ENCODE data around the gene B3GALNT2.

B3GALNT2 gene

DNA sequence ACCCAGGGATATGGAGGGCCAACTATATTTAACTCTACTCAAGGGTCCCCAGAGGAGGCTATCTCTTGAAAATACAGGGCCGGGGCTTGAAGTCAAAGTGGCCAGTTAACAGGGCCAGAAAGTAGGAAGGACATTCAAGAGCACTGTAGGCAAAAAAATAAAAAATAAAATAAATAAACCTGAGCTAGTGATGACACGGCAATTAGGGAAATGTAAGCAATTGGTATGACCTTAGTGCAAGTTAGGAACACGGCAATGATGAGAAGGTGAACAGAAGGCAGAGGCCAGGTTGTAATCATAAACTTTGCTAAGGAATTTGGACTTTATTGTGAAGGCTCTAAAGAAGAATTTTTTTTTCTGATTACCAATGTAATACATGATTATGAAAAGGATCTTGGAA is 3.4 kb upstream of the B3GALNT2 start:
- Histone ChIP-seq H3K18ac (ENCODE audit: low read depth in 1 of 2, low read length in 2 of 2) (no peak overlapping the region), H3K14ac (ENCODE audit: low read length in 2 of 2) (no peak overlapping the region), H2AK5ac (ENCODE audit: low read length, severe bottlenecking) (no peak overlapping the region), H4K91ac (ENCODE audit: low read length) (no peak overlapping the region), H2BK15ac (ENCODE audit: low read depth, poor library complexity, severe bottlenecking) (no peak overlapping the region), H3K9me3 (ENCODE audit: control insufficient read depth, low read length) (no peaks in the 10 kb centered on the region), H4K8ac (ENCODE audit: low read length) (no peak overlapping the region), H2BK12ac (ENCODE audit: low read length in 2 of 2) (no peak overlapping the region), H2BK120ac (ENCODE audit: low read depth, low read length) (no peak overlapping the region), H3K27ac (ENCODE audit: low read length, poor library complexity, severe bottlenecking) (no peak overlapping the region), H3K4me1 (ENCODE audit: control insufficient read depth, insufficient read depth, low read depth, low read length) (no peaks in the 10 kb centered on the region), H3K36me3 (ENCODE audit: control insufficient read depth in 1 of 2, insufficient read depth in 2 of 2, low read depth in 1 of 2, low read length in 2 of 2) (no peaks in the 10 kb centered on the region), H3K79me1 (replicated peaks; ENCODE audit: low read length, poor library complexity, severe bottlenecking) (no peaks in the 10 kb centered on the region), H3K27me3 (ENCODE audit: control insufficient read depth in 1 of 2, insufficient read depth in 1 of 2, low read length in 2 of 2) (no peaks in the 10 kb centered on the region), H3K4me3 (ENCODE audit: insufficient read depth in 1 of 2, low read depth in 1 of 2, low read length in 2 of 2) (no peak overlapping the region), H3K4me2 (ENCODE audit: low read length, poor library complexity, severe bottlenecking) (no peak overlapping the region), H2AFZ (ENCODE audit: low read depth, low read length) (no peak overlapping the region), H3K23ac (ENCODE audit: low read length in 2 of 2) (no peak overlapping the region), H3K4ac (ENCODE audit: low read depth in 1 of 2, low read length in 2 of 2) (no peak overlapping the region), H2BK5ac (ENCODE audit: low read depth, low read length, poor library complexity, severe bottlenecking) (no peak overlapping the region), H3K9ac (ENCODE audit: low read length) (no peak overlapping the region)
- DNase-seq, result no peak
- 78% methylated on average over 3 of the region's 3 CpGs for WGBS

DNA sequence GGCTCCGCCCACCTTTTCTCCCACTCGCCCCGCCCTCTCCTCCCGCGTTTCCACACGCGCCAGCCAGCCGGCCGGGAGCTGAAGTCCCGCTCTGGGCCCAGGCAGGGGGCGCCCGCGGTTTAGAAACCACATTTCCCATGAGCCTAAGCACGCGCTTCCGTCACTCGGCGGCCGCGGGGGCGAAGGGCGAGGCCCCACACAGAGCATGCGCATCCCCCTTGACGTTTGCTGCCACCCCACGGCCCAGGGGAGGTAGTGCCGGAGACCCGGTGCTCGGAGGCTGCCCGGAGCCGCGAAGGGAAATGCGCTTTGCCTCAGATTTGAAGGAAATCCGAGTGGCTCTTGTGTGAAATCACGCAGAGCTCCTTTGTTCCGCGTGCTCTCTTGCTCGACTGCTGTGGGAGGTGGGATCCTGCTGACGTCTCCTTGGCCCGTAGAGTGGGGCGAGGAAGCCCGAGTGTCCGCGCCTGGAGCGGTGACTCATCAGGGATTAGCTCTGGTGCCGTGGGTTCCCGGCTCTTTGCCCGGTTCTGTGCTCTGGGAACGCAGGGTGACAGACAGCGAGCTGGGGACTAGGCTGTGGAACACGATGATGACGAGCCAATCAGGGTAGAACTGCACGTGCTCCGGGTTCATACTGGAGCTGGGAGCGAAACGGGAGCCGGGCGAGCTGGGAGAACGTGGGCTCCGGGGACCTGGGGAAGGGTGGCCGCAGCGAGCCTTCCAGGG is 406 bp upstream of the B3GALNT2 start:
- H3K9ac ChIP-seq (ENCODE audit: low read length), result peak overlapping the region; percentile 96
- H4K8ac ChIP-seq (ENCODE audit: low read length), result peak overlapping the region; percentile 87
- under 1% methylated on average over 61 of the region's 61 CpGs for WGBS
- H2BK15ac ChIP-seq (ENCODE audit: low read depth, poor library complexity, severe bottlenecking), result peak overlapping the region; percentile 97
- no peak overlapping the region for H2AK5ac ChIP-seq (ENCODE audit: low read length, severe bottlenecking)
- H4K91ac ChIP-seq (ENCODE audit: low read length), result peak overlapping the region; percentile 93
- H3K4me3 ChIP-seq (ENCODE audit: insufficient read depth in 1 of 2, low read depth in 1 of 2, low read length in 2 of 2), result peak overlapping the region; percentile 97 to 99
- H3K4me1 ChIP-seq (ENCODE audit: control insufficient read depth, insufficient read depth, low read depth, low read length), result no peaks in the 10 kb centered on the region
- H3K36me3 ChIP-seq (ENCODE audit: control insufficient read depth in 1 of 2, insufficient read depth in 2 of 2, low read depth in 1 of 2, low read length in 2 of 2), result no peaks in the 10 kb centered on the region
- peak overlapping the region; percentile 20 to 37 for H2BK12ac ChIP-seq (ENCODE audit: low read length in 2 of 2)
- H2AFZ ChIP-seq (ENCODE audit: low read depth, low read length), result peak overlapping the region; percentile 96
- peak overlapping the region in 1 of 2 experiments; percentile 71 for H3K4ac ChIP-seq (ENCODE audit: low read depth in 1 of 2, low read length in 2 of 2)
- H2BK5ac ChIP-seq (ENCODE audit: low read depth, low read length, poor library complexity, severe bottlenecking), result peak overlapping the region; percentile 34
- peak overlapping the region; percentile 95 for H3K27ac ChIP-seq (ENCODE audit: low read length, poor library complexity, severe bottlenecking)
- peak overlapping the region; percentile 90 for H2BK120ac ChIP-seq (ENCODE audit: low read depth, low read length)
- H3K23ac ChIP-seq (ENCODE audit: low read length in 2 of 2), result peak overlapping the region in 1 of 2 experiments; percentile 84
- peak overlapping the region; percentile 82 to 93 for H3K18ac ChIP-seq (ENCODE audit: low read depth in 1 of 2, low read length in 2 of 2)
- DNase-seq, result peak; percentile 99
- peak overlapping the region; percentile 81 for H3K4me2 ChIP-seq (ENCODE audit: low read length, poor library complexity, severe bottlenecking)
- H3K14ac ChIP-seq (ENCODE audit: low read length in 2 of 2), result peak overlapping the region in 1 of 2 experiments; percentile 89
- H3K27me3 ChIP-seq (ENCODE audit: control insufficient read depth in 1 of 2, insufficient read depth in 1 of 2, low read length in 2 of 2), result no peaks in the 10 kb centered on the region
- no peaks in the 10 kb centered on the region for H3K9me3 ChIP-seq (ENCODE audit: control insufficient read depth, low read length)
- H3K79me1 ChIP-seq (replicated peaks; ENCODE audit: low read length, poor library complexity, severe bottlenecking), result peaks cover 1% of the 10 kb centered on the region

DNA sequence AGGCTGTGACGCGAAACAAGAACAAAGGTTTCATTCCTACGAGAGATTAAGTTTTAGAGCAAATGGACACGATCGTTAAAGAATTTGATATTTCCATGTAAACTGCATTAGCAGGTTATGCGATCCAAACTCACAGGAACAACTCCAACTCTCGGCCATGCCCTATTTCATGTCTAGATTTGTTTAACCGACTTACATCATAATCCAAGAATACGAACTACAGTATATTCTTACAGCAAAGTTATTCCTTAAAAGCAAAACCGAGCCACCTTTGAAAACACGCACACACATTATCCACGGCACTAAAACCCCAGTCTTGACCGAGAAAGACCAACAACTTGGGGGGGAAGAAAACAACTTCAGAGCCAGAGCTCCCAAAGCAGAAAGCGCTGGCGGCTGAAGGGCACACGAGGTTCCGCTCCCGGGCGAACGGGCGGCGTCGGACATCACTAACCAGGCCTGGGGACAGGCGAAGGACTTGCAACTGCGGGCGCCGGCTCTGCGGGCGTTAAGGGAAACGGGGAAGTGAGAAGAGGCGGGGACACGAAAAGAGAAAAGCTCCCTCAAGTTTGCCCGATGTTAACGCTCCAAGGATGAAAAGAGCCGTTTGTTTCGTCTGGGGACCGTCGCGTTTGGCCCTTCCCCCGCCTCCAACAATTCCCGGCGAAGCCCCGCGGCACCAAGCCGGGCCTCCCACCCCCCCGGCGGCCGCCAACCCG is 690 bp downstream of the B3GALNT2 start:
- peak; percentile 72 for DNase-seq
- peak overlapping the region; percentile 78 to 89 for H3K18ac ChIP-seq (ENCODE audit: low read depth in 1 of 2, low read length in 2 of 2)
- H3K9me3 ChIP-seq (ENCODE audit: control insufficient read depth, low read length), result no peaks in the 10 kb centered on the region
- H3K4ac ChIP-seq (ENCODE audit: low read depth in 1 of 2, low read length in 2 of 2), result no peak overlapping the region
- H3K36me3 ChIP-seq (ENCODE audit: control insufficient read depth in 1 of 2, insufficient read depth in 2 of 2, low read depth in 1 of 2, low read length in 2 of 2), result no peaks in the 10 kb centered on the region
- no peak overlapping the region for H2AFZ ChIP-seq (ENCODE audit: low read depth, low read length)
- no peak overlapping the region for H3K14ac ChIP-seq (ENCODE audit: low read length in 2 of 2)
- no peak overlapping the region for H2BK5ac ChIP-seq (ENCODE audit: low read depth, low read length, poor library complexity, severe bottlenecking)
- no peak overlapping the region for H4K8ac ChIP-seq (ENCODE audit: low read length)
- peaks cover 1% of the 10 kb centered on the region for H3K79me1 ChIP-seq (replicated peaks; ENCODE audit: low read length, poor library complexity, severe bottlenecking)
- H4K91ac ChIP-seq (ENCODE audit: low read length), result no peak overlapping the region
- no peaks in the 10 kb centered on the region for H3K4me1 ChIP-seq (ENCODE audit: control insufficient read depth, insufficient read depth, low read depth, low read length)
- no peak overlapping the region for H3K23ac ChIP-seq (ENCODE audit: low read length in 2 of 2)
- peak overlapping the region; percentile 61 for H2BK120ac ChIP-seq (ENCODE audit: low read depth, low read length)
- H2BK12ac ChIP-seq (ENCODE audit: low read length in 2 of 2), result no peak overlapping the region
- peak overlapping the region; percentile 87 to 99 for H3K4me3 ChIP-seq (ENCODE audit: insufficient read depth in 1 of 2, low read depth in 1 of 2, low read length in 2 of 2)
- no peak overlapping the region for H2BK15ac ChIP-seq (ENCODE audit: low read depth, poor library complexity, severe bottlenecking)
- WGBS, result 1% methylated on average over 43 of the region's 49 CpGs
- H3K4me2 ChIP-seq (ENCODE audit: low read length, poor library complexity, severe bottlenecking), result peak overlapping the region; percentile 79
- H3K9ac ChIP-seq (ENCODE audit: low read length), result peak overlapping the region; percentile 92
- peak overlapping the region; percentile 66 for H3K27ac ChIP-seq (ENCODE audit: low read length, poor library complexity, severe bottlenecking)
- H3K27me3 ChIP-seq (ENCODE audit: control insufficient read depth in 1 of 2, insufficient read depth in 1 of 2, low read length in 2 of 2), result no peaks in the 10 kb centered on the region
- H2AK5ac ChIP-seq (ENCODE audit: low read length, severe bottlenecking), result no peak overlapping the region

Measured in mesenchymal stem cell (in vitro differentiated cells and primary cell).